Measurements from ENCODE around the gene CELF5. TPM values are rescaled to one million over a fixed set of nuclear protein-coding genes. Genes with fewer than 3 reads are reported as not detected.

Gene CELF5
- total RNA-seq, 1 donor from 2014 or later = not detected

GRCh38 chr19:3335431-3336350, 111.2 kb downstream of the CELF5 start:
- Mint-ChIP-seq H3K4me1 (peaks cover 3% of the 10 kb centered on the region), H3K9me3 (no peaks in the 10 kb centered on the region), H3K27me3 (peaks cover 18% of the 10 kb centered on the region), H3K36me3 (ENCODE audit: low read depth) (no peaks in the 10 kb centered on the region), H3K4me3 (no peak overlapping the region), H3K27ac (no peak overlapping the region)
- ATAC-seq (ENCODE audit: low read depth) = no peak
- TF ChIP-seq, protein P1, sequence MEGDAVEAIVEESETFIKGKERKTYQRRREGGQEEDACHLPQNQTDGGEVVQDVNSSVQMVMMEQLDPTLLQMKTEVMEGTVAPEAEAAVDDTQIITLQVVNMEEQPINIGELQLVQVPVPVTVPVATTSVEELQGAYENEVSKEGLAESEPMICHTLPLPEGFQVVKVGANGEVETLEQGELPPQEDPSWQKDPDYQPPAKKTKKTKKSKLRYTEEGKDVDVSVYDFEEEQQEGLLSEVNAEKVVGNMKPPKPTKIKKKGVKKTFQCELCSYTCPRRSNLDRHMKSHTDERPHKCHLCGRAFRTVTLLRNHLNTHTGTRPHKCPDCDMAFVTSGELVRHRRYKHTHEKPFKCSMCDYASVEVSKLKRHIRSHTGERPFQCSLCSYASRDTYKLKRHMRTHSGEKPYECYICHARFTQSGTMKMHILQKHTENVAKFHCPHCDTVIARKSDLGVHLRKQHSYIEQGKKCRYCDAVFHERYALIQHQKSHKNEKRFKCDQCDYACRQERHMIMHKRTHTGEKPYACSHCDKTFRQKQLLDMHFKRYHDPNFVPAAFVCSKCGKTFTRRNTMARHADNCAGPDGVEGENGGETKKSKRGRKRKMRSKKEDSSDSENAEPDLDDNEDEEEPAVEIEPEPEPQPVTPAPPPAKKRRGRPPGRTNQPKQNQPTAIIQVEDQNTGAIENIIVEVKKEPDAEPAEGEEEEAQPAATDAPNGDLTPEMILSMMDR (IDR thresholded peaks at IDR 0.05) = no peak
- intact Hi-C loops (cut with micrococcal nuclease) = no loop called here
- CTCF ChIA-PET = no interaction called here
- POLR2A ChIA-PET = no interaction called here
- DNase-seq = no peak

GRCh38 chr19:3336351-3336679, 111.9 kb downstream of the CELF5 start:
- Mint-ChIP-seq H3K4me3 (no peak overlapping the region), H3K36me3 (ENCODE audit: low read depth) (no peaks in the 10 kb centered on the region), H3K27me3 (peaks cover 18% of the 10 kb centered on the region), H3K4me1 (peaks cover 3% of the 10 kb centered on the region), H3K9me3 (no peaks in the 10 kb centered on the region), H3K27ac (no peak overlapping the region)
- TF ChIP-seq, protein P1 (IDR thresholded peaks at IDR 0.05) = no peak
- POLR2A ChIA-PET = no interaction called here
- no peak for ATAC-seq (ENCODE audit: low read depth)
- CTCF ChIA-PET = no interaction called here
- intact Hi-C loops (cut with micrococcal nuclease) = no loop called here
- no peak for DNase-seq

- ChIA-PET CTCF (interaction anchor here (0.6 kb wide), 1 partner anchor 94 kb away, joined by 3 read pairs; no protein-coding TSS in a partner anchor), POLR2A (no interaction called here)
- Mint-ChIP-seq H3K27ac (no peak overlapping the region), H3K36me3 (ENCODE audit: low read depth) (no peaks in the 10 kb centered on the region), H3K4me3 (no peak overlapping the region), H3K27me3 (peaks cover 18% of the 10 kb centered on the region), H3K4me1 (peaks cover 3% of the 10 kb centered on the region), H3K9me3 (no peaks in the 10 kb centered on the region)
- intact Hi-C loops (cut with micrococcal nuclease) = no loop called here
- TF ChIP-seq, protein P1 (IDR thresholded peaks at IDR 0.05) = no peak
- no peak for DNase-seq
- ATAC-seq (ENCODE audit: low read depth) = no peak
Measured at GRCh38 chr19:3336680-3337523, 112.4 kb downstream of the CELF5 start.

DNA sequence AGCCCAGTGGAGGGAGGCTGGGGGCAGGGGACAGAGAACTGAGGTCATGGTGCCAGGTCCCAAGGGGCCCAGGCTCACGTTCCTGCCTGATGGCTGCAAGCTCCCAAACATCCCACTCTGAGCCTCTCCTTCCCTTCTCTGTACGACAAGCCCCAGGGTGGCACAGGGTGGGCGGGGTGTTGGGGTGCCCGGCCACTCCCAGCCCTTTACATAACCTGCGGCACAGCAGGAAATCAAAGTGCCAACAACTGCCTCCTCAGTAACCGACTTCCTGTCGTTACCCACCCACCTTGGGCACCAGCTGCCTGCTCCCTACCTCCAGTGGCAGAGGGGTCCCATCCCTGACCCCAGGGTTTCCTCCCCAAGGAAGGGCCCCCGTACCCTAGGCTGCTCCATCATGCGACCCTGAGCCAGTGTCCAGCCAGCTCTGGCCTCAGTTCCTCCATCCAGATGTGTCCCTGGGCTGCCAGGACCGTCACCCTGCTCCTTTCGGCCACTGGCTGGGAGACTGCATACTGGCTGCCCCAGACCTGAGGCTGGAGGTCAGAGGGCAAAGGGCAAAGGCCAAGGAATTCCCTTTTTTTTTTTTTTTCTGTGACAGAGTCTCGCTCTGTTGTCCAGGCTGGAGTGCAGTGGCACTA, 114.2 kb downstream of the CELF5 start:
- ATAC-seq (ENCODE audit: low read depth) (peak; percentile 28), DNase-seq (no peak)
- Mint-ChIP-seq H3K36me3 (ENCODE audit: low read depth) (no peaks in the 10 kb centered on the region), H3K9me3 (no peaks in the 10 kb centered on the region), H3K4me3 (no peak overlapping the region), H3K27ac (no peak overlapping the region), H3K27me3 (peaks cover 18% of the 10 kb centered on the region), H3K4me1 (peaks cover 3% of the 10 kb centered on the region)
- intact Hi-C loops (cut with micrococcal nuclease) = no loop called here
- ChIA-PET CTCF (no interaction called here), POLR2A (interaction anchor here (0.7 kb wide), 1 partner anchor 1676 kb away, joined by 6 read pairs; no protein-coding TSS in a partner anchor)
- TF ChIP-seq, protein P1 (IDR thresholded peaks at IDR 0.05) = no peak
